Ectodermal cell (in vitro differentiated cells): ENCODE data around the gene PSAT1. TPM values are rescaled to one million over a fixed set of nuclear protein-coding genes. Genes with fewer than 3 reads are reported as not detected.

Experiments
- H3K27ac ChIP-seq: 2 replicates; pipeline ENCODE4 v1.7.0; 2013; ENCODE audit warnings: mild to moderate bottlenecking, low read depth, low read length; ENCODE audit not compliant: insufficient read depth, poor library complexity, severe bottlenecking
- H3K27me3 ChIP-seq: 2 replicates; pipeline ENCODE4 v1.7.0; 2013; ENCODE audit warnings: mild to moderate bottlenecking, low read length; ENCODE audit not compliant: insufficient read depth, control insufficient read depth, poor library complexity, severe bottlenecking
- H3K36me3 ChIP-seq: one replicate; pipeline ENCODE4 v1.7.0; 2013; ENCODE audit warnings: low read length; ENCODE audit not compliant: control insufficient read depth, insufficient read depth
- H3K4me1 ChIP-seq: one replicate; pipeline ENCODE4 v1.7.0; 2013; ENCODE audit warnings: low read length; ENCODE audit not compliant: control insufficient read depth, insufficient read depth
- H3K4me3 ChIP-seq: 2 replicates; pipeline ENCODE4 v1.7.0; 2013; ENCODE audit warnings: low read depth, low read length, control low read depth; ENCODE audit not compliant: insufficient read depth
- H3K9me3 ChIP-seq: 2 replicates; pipeline ENCODE4 v1.7.0; 2013; ENCODE audit warnings: mild to moderate bottlenecking, low read length, moderate library complexity; ENCODE audit not compliant: control insufficient read depth
- WGBS, 2 experiments: methylation state at CpG; one replicate each; pipeline ENCODE4 v1.1.7; 2013; ENCODE audit warnings: missing lambda C conversion rate in 2 of 2; 5-methylcytosine and 5-hydroxymethylcytosine counted together
- polyA plus RNA-seq, 4 experiments: library from polyadenylated mRNA; stranded (reverse); fragments of 50-300 nt; gene quantifications; one replicate each; pipeline ENCODE4 v1.2.3, GENCODE V29; 2013

Gene PSAT1
- polyA plus RNA-seq (2013, experiment 1 of 4), result 263 TPM
- polyA plus RNA-seq (2013, experiment 2 of 4), result 283 TPM
- polyA plus RNA-seq (2013, experiment 3 of 4), result 194 TPM
- polyA plus RNA-seq (2013, experiment 4 of 4), result 222 TPM

DNA sequence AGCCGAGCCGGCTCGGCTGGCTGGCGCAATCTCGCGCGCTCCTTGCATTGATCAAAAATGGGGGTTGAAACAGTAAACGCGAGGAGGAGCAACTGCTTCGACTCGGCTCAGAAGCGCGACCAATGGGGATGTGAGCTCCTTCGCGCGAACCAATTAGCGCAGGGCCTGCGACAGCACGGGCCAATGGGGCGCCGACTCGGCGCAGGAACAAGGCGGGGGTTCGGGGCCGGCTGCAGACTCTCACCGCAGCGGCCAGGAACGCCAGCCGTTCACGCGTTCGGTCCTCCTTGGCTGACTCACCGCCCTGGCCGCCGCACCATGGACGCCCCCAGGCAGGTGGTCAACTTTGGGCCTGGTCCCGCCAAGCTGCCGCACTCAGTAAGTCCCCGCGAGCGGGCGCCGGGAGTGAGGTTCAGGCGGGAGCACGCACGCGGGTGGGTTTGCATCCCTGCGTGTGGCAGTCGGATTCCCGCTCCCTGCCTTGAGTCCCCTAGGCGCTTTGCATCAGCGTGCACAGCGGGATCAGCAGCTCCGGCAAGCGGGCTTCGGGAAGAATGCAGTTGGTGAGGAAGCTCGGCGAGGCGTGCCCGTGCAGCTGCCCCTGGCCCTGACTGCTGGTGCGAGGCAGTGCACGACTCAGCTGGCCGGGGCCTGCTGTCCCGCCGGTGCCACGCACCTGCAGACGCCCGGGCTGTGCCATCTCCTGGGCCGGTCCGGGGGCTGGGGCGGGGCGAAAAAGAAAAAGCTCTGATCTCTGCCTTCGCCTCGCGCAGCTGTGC lies at the start of gene PSAT1:
PSAT1 (plus strand) TSS at position 233 of the 779 bp plus-strand sequence; CDS start at position 319, 86 bp downstream.
- Histone ChIP-seq H3K27me3 (no peaks in the 10 kb centered on the region), H3K4me3 (peak within 1 kb of the TSS; percentile 94), H3K4me1 (peaks cover 18% of the 10 kb centered on the region), H3K27ac (peak within 1 kb of the TSS; percentile 96), H3K9me3 (no peaks in the 10 kb centered on the region), H3K36me3 (peaks cover 14% of the 10 kb centered on the region)
- 0% methylated on average over 76 of the region's 76 CpGs for WGBS, 2 experiments

DNA sequence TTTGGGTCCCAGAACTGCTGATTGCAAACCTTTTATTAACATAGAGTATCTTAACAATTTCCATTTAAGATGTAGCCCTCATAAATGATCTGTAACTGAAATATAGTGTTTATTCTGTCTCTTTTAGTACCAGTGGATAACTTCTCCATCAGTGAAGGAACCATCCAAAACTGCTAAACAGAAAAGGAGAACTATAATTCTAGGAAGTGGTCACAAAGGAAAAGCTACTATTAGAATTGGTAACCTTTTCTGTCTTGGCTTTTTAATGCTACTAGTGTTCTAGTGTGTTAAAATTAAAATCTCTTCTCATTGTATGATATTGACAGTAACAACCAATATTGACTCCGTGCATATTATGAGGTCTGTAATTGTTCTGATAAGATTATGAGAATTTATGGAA lies 48.3 kb upstream of the PSAT1 start:
- peaks cover 30% of the 10 kb centered on the region for H3K36me3 ChIP-seq
- H3K4me3 ChIP-seq, result no peak overlapping the region
- H3K9me3 ChIP-seq, result no peaks in the 10 kb centered on the region
- H3K27me3 ChIP-seq, result no peaks in the 10 kb centered on the region
- no peak overlapping the region for H3K27ac ChIP-seq
- no peaks in the 10 kb centered on the region for H3K4me1 ChIP-seq
- WGBS, 2 experiments, result 100% methylated on average over 1 of the region's 1 CpG; no CpG with 5 or more reads in 1 of the 2 experiments

DNA sequence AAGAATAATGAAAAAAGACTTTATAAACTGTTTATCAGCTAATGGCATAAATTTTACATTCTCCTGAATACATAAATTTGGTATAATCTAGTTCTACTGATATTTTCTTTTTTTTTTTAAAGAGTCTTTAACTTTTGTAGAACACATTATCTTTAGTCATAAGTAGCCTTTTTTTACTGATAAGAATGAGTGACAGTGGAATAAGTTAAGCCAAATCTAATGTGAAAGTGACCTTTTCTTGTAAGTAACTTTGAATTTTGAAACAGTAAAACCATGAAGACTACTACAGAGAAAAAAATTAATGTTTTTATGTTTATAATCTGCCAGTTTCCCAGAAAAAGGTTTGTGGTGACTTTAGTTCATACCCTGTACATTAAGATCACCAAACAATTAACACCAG lies 47.4 kb upstream of the PSAT1 start:
- H3K36me3 ChIP-seq, result peaks cover 22% of the 10 kb centered on the region
- H3K27me3 ChIP-seq, result no peaks in the 10 kb centered on the region
- no peaks in the 10 kb centered on the region for H3K4me1 ChIP-seq
- no peaks in the 10 kb centered on the region for H3K9me3 ChIP-seq
- no peak overlapping the region for H3K4me3 ChIP-seq
- H3K27ac ChIP-seq, result no peak overlapping the region

DNA sequence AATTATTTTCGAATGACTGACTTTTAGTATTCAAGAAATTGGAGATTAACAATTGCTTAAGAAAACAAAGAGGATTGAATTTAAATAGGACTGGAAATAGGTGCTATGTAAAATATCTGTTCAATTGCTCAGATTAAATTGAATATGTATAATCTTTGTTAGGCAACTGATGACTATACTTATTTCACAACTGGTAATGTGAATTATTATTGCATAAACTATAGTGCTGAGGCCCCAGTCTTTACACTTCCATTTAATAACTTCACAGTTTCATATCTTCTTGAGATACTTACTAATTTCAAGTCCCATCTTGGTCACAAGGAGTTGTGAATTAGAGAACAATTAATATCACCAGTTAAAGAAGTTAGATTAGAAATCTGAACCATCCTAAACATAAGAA lies 44.3 kb upstream of the PSAT1 start:
- no peaks in the 10 kb centered on the region for H3K27me3 ChIP-seq
- no peaks in the 10 kb centered on the region for H3K9me3 ChIP-seq
- 100% methylated on average over 1 of the region's 1 CpG; no CpG with 5 or more reads in 1 of the 2 experiments for WGBS, 2 experiments
- no peak overlapping the region for H3K4me3 ChIP-seq
- H3K4me1 ChIP-seq, result no peaks in the 10 kb centered on the region
- H3K27ac ChIP-seq, result no peak overlapping the region
- H3K36me3 ChIP-seq, result peaks cover 21% of the 10 kb centered on the region

DNA sequence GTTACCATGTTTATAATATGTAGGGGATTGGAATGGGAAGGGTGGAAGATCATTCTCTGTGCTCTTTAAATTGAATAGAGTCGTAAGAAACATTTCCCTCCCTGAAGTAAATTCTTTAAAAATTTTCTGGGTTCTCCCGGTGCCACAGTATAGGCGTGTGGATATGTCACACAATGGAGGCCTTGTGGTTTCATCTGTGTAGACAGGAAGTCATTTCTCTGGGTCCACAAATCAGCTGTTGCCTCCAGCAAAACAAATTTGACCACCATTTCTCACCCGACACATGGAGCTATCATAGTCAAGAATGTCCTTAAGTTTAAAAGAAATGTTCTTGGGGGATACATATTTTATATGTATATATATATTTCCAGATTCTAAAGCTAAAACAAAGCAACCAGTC lies 43.6 kb upstream of the PSAT1 start:
- Histone ChIP-seq H3K4me3 (no peak overlapping the region), H3K9me3 (no peaks in the 10 kb centered on the region), H3K27ac (no peak overlapping the region), H3K36me3 (peaks cover 22% of the 10 kb centered on the region), H3K27me3 (no peaks in the 10 kb centered on the region), H3K4me1 (no peaks in the 10 kb centered on the region)
- WGBS, 2 experiments, result 95 to 100% methylated on average over 3 to 4 of the region's 4 CpGs

DNA sequence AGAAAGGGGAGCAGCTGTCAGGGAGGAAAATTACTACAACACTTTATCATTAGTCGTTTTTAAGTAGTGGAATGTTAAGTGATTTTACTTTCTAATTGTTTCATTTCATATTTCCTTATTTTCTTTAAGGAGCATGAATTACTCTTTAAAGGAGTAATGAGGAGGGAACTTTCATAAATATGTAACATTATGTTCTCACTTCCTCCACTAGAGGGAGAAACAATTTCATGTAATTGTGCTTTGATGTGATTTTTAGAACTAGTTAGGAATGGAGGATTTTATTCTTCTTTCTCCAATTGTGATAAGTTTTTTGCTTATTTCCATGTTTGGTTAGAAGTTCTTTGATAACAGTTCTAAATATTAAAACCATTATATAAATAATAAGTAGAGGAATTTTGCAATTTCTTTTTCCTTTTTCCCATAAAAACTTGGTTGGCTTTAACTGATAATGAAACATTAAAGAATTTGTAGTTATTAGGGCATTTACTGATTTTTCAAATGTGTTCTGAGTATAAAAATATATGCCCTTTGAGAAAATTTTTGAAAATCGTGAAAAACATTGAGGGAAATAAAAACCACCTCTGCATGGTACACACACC lies 35.4 kb upstream of the PSAT1 start:
- Histone ChIP-seq H3K27me3 (no peaks in the 10 kb centered on the region), H3K27ac (no peak overlapping the region), H3K4me3 (no peak overlapping the region), H3K9me3 (no peaks in the 10 kb centered on the region), H3K4me1 (no peaks in the 10 kb centered on the region), H3K36me3 (peaks cover 20% of the 10 kb centered on the region)
- 93% methylated on average over 1 of the region's 2 CpGs; no CpG with 5 or more reads in 1 of the 2 experiments for WGBS, 2 experiments

DNA sequence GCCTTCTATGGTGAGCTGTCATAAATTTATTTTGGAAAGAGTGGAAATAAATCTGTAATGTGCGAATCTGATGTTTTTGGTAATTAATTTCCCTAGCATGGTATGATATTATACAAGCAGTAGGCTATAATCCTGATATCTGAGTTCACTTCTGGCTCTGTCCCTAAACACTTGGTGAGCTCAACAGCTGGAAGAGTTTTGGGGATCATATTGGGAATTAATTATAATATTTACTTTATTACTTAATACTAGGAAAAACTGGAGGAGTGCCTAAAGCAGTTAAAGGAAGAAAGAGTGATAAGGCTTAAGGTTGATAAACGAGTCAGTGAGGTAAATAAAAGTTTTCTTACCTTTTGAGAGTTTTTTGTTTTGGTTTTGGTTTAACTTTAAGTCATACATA lies 34.3 kb upstream of the PSAT1 start:
- Histone ChIP-seq H3K27ac (no peak overlapping the region), H3K9me3 (no peaks in the 10 kb centered on the region), H3K27me3 (no peaks in the 10 kb centered on the region), H3K4me1 (no peaks in the 10 kb centered on the region), H3K4me3 (no peak overlapping the region), H3K36me3 (peaks cover 20% of the 10 kb centered on the region)
- 98 to 100% methylated on average over 2 of the region's 2 CpGs for WGBS, 2 experiments

DNA sequence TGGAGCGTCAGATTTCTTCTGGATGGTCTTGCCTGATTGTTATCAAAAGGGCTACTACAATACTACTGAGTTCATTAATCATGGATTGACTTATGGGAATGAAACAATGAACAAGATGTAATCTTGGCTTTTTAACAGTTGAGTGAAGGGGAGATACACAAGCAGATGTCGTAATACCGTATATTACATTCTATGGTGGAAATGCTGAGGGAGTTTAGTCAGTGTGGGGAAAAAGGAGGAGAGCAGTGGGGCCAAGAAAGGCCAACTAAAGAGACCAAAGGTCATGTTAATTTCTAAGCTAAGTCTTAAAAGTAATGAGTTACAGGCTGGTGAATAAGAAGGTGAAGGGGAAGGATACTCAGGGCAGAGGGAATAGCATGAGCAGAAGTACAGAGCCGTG lies 29.0 kb upstream of the PSAT1 start:
- Histone ChIP-seq H3K4me3 (no peak overlapping the region), H3K9me3 (no peaks in the 10 kb centered on the region), H3K27me3 (no peaks in the 10 kb centered on the region), H3K36me3 (peaks cover 25% of the 10 kb centered on the region), H3K27ac (no peak overlapping the region), H3K4me1 (no peaks in the 10 kb centered on the region)
- WGBS, 2 experiments, result 95 to 96% methylated on average over 4 of the region's 4 CpGs

DNA sequence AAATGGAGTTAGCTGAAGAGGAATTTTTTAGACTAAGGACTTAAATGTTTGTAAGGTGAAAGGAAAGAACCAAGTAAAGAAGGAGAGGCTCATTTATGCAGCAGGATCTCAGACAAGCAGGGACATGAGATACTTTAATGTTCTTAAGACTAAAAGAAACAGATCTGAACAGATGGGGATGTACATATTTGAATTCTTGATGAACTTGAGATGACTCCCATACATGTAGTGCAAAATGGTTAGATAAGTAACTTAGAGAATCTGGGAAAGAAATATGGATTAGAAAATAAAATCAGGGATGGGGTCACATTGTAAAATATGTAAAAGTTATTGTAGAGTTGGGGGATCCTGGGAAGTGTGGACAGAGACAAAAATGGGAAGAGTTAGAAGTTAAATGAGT lies 27.1 kb upstream of the PSAT1 start:
- H3K4me1 ChIP-seq, result no peaks in the 10 kb centered on the region
- H3K27me3 ChIP-seq, result no peaks in the 10 kb centered on the region
- no peaks in the 10 kb centered on the region for H3K9me3 ChIP-seq
- no peak overlapping the region for H3K4me3 ChIP-seq
- no peak overlapping the region for H3K27ac ChIP-seq
- H3K36me3 ChIP-seq, result peaks cover 26% of the 10 kb centered on the region

DNA sequence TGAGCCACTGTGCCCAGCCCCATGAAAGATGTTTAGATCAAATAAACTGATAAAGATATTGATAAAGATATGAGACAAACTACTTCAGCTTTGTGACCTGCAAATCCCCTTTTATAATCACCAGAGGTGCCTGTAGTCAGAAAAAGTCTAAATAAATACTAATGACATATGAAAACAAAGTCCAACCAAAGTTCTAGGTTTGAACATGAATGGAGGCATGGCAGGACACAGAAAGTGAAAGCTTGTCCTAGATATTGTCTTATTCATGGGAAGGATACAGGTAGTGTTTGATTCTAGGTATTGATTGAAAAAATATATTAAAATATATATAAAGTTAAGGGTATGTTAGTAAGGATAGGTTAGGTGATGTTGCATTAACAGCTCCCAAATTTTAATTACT lies 24.6 kb upstream of the PSAT1 start:
- Histone ChIP-seq H3K4me3 (no peak overlapping the region), H3K36me3 (peaks cover 10% of the 10 kb centered on the region), H3K27me3 (no peaks in the 10 kb centered on the region), H3K4me1 (no peaks in the 10 kb centered on the region), H3K9me3 (no peaks in the 10 kb centered on the region), H3K27ac (no peak overlapping the region)
